Measurements from ENCODE around the gene M1AP. TPM values are rescaled to one million over a fixed set of nuclear protein-coding genes. Genes with fewer than 3 reads are reported as not detected.

The M1AP gene
- total and polyA plus RNA-seq, 9 of the 15 experiments (the other 6 are each of a cell fraction or from before 2014, with no cell fraction given): 0.06 to 0.33 (median 0.11) TPM; not detected in 4

- TF ChIP-seq HOMEZ (CRISPR knock-in tag; IDR thresholded peaks at IDR 0.05): no peak
- TF ChIP-seq TEAD4 (IDR thresholded peaks at IDR 0.05; ENCODE audit: low read length): peak; percentile 85
- TF ChIP-seq TEAD4 (CRISPR knock-in tag; IDR thresholded peaks at IDR 0.05; ENCODE audit: borderline replicate concordance): no peak
- peak; percentile 66; the same call in 1 of the 2 replicates for TF ChIP-seq CREB3L1 (IDR thresholded peaks at IDR 0.05; ENCODE audit: borderline replicate concordance, low read depth)
- 0 out of 4 replicates have a peak, but pooled peaks of 1 of the 2 experiments have one; percentile 14 for TF ChIP-seq MLLT1 (IDR thresholded peaks at IDR 0.05)
- TF ChIP-seq ETV1 (tag; conservative IDR thresholded peaks at IDR 0.05; ENCODE audit: low read depth): no peak
- TF ChIP-seq PRDM10 (IDR thresholded peaks at IDR 0.05; ENCODE audit: partially characterized antibody): no peak
- TF ChIP-seq NR2C2 (CRISPR knock-in tag; IDR thresholded peaks at IDR 0.05): peak; percentile 61
- no peak; the same call in 1 of the 2 replicates for TF ChIP-seq NR2C2 (tag; IDR thresholded peaks at IDR 0.05)
- TF ChIP-seq ILF3 (IDR thresholded peaks at IDR 0.05; ENCODE audit: borderline replicate concordance): no peak
- TF ChIP-seq MAX (CRISPR knock-in tag; IDR thresholded peaks at IDR 0.05): peak; percentile 92
- no peak for TF ChIP-seq NR0B1 (IDR thresholded peaks at IDR 0.05; ENCODE audit: partially characterized antibody)
- TF ChIP-seq PPARD (CRISPR knock-in tag; IDR thresholded peaks at IDR 0.05): no peak
- TF ChIP-seq PRMT5 (CRISPR knock-in tag; IDR thresholded peaks at IDR 0.05): no peak
- peak; percentile 68; the same call in 1 of the 2 replicates for TF ChIP-seq SP1 (CRISPR knock-in tag; IDR thresholded peaks at IDR 0.05)
- TF ChIP-seq TAL1 (IDR thresholded peaks at IDR 0.05): peak; percentile 84
Measured at GRCh38 chr2:74530239-74531187, 117.6 kb downstream of the M1AP start (continued).
